GM19324 (cell line): Measurements from ENCODE around the gene ZNF557.

Experiments used
- ATAC-seq: cut with Tn5 transposase; IDR thresholded peaks from one replicate; pipeline ENCODE4 v1.9.1; 2021; ENCODE audit warnings: mild to moderate bottlenecking, moderate library complexity; ENCODE audit not compliant: unreplicated experiment, low FRiP score

Gene ZNF557

GRCh38 chr19:7120499-7120898, 51.0 kb downstream of the ZNF557 start:
- ATAC-seq = no peak

- no peak for ATAC-seq
Measured at GRCh38 chr19:7122701-7123100, 53.2 kb downstream of the ZNF557 start.

DNA sequence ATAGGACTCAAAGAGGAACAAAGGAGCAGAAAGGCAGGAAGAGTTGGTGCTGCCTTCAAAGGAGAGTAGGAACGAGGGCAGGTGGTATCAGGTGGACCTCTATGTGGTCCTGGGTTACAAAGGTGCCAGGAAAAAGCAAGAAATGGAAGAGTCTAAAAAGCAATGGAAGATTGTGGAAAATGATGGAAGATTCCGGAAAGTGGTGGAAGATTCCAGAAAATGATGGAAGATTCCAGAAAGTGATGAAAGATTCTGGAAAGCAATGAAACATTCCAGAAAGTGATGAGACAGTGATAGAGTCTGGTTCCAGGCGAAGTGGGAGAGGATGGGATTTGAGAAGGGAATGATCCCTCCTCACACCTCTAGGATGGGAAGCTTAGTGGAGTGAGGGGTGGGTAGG, 55.3 kb downstream of the ZNF557 start:
- no peak for ATAC-seq

- no peak for ATAC-seq
Measured at GRCh38 chr19:7125221-7125620, 55.7 kb downstream of the ZNF557 start.

GRCh38 chr19:7126132-7126531, 56.6 kb downstream of the ZNF557 start:
- no peak for ATAC-seq

DNA sequence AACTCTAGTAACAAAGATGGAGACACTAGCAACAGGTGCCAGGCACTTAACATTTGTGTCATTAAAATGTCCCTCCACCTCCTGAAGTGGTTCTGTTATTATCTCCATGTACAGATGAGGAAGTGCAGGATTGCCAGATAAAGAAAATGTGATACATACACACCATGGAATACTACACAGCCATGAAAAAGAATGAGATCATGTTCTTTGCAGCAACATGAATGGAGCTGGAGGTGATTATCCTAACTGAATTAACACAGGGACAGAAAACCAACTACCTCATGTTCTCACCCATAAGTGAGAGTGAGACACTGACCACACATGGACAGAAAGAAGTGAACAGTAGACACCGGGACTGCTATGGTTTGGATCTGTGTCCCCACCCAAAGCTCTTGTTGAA, 60.5 kb downstream of the ZNF557 start:
- ATAC-seq = no peak

- ATAC-seq = no peak
Measured at GRCh38 chr19:7132054-7132453, 62.6 kb downstream of the ZNF557 start.

DNA sequence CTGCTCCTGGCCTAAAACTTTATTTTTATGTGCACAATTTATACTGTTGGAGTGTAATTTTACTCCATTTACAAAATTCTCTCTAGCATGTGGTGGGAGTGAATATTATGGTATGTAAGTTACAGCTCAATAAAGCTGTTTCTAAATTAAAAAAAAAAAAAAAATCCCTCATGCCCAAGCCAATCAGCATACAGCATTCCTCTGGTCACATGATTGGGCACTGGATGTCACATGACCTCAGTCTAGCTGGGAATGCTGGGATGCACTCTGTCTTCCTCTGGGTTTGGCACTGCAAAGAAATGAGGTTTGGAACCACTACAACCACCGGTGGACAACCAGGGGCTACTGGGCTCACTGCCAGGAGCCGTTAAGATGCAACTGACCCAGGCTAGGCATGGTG, 67.6 kb downstream of the ZNF557 start:
- no peak for ATAC-seq
